C1 segment of cervical spinal cord (tissue), 14 donors: Measurements from ENCODE around the gene PTPRD.

Experiments used
- DNase-seq, 14 donors: peaks; one replicate each; lab custom pipeline; 2025; lab: John Stamatoyannopoulos, UW

PTPRD gene

DNA sequence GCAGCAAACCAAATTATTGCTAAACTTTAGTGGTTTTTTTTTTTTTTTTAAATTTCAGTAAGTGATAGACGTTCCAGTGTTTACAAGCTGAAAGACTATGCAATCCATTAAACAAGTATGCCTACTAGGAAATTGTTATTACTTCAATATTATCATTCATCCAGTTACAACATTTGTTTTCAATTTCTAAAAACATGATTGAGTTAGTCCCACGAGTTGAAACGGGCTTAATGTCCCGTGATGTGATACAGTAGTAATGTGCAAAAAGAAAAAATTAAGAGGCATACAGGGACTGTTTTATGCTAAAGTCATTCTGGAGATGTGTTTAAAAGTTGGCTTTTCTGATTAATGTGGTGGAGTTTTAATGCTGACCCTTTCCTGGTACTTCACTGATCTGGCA, 2262.9 kb downstream of the PTPRD start:
- no peak for DNase-seq

- DNase-seq = no peak
Measured at GRCh38 chr9:8349376-8349775, 2263.4 kb downstream of the PTPRD start.

DNA sequence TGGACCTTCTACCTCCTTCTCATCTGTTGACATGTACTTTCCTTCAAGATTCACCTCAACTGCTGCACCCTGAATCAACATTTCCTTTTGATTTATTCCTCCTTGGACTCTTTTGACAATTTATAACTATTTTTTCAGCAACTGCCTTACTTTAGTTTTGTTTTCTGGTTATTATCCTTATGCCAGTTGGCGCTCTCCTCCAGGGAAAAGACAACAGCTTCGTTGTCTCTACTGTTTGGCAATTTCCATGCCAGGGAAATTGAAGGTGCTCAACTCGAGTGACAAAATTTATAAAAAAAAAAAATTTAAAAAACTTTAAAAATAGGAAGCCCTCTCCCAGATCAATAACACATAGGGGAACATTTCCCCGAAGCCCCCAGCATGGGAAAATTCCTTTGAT, 2264.0 kb downstream of the PTPRD start:
- no peak for DNase-seq

DNA sequence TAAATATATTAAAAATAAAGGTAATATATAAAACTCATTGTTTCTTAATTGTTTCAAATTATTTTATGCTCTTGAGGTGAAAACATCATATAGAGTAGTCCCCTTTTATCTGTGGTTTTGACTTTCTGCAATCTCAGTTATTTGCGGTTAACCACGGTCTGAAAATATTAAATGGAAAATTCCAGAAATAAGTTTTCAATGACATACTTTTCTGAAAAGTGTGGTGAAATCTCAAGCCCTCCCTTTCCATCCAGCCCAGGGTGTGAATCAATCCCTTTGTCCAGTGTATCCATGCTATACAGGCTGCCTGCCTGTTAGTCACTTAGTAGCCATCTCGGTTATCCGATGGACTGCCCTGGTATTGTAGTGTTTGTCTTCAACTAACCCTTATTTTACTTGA, 2266.5 kb downstream of the PTPRD start:
- no peak for DNase-seq

DNA sequence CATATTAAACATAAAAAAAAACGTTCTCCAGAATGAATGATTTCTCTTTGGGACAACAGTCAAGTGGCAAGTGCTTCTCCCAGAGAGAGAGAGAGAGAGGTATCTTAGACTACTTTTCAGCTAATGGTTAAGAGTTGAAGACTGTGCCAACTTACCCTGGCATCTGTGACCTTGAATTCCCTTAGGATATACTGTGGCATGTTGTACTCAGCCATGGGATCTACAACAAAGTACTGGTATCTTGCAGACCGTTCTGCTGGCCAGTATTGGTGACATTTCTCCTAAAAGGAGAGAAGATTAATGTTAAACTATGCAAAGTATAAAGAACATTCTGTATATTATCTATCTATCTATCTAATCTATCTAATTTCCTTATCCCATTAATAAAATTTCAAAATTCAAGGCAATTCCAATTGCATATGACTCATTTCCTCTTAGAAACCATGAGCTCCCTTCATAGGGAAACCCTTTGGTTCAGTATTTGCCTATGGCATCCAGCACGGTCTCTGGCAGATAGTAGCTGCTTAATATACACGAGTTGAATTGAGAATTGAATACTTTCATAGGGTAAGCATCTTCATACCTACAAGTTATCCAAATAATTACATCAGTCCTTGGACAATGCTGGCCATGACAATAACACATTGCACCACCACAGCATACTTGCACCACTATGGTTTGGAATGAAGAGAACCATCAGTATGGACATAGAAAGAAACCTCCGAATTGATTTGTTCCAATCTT, 2273.9 kb downstream of the PTPRD start:
- no peak for DNase-seq

DNA sequence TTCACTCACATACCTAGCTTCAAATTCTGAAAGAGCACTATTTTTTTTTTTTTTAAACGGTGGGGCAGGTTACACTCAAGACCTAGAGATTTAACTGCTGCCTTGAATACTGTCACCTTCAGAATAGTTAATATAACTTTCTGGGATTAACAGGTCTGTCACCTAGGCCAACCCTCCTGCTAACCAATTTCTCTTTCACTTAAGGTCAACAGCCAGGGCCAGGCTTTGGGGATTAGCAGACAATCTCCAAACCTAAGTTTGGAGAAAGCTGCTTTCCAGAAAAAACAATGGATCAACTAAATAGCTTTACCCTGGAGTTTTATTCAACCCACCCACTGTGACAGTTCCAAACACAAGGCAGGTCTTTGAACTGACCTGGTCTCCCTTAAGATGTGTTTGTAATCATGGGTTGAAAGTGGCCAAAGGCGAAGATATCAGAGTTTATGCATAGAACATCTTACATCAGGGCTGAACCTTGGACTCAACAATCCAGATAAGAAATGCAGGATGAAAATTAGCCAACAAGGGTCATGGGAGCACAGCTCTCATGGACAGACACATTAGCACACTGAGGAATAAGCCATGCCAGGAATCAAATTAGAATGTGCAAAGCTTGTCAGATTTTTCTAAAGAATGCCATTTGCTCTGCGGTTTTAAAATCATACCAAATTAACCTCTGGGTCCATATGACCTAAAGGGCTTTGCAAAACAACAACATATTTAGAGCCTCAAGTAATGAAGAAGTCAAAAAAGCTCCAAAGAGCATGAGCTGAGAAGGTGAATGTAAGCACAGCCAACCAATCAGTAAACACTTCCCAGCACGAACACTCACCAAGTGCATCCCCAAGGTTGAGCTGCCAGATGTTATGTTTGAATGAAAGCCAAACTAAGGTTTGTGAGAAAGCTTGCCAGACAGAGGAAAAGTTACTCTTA, 2274.7 kb downstream of the PTPRD start:
- no peak for DNase-seq

GRCh38 chr9:8332871-8333270, 2279.9 kb downstream of the PTPRD start:
- DNase-seq = no peak

DNA sequence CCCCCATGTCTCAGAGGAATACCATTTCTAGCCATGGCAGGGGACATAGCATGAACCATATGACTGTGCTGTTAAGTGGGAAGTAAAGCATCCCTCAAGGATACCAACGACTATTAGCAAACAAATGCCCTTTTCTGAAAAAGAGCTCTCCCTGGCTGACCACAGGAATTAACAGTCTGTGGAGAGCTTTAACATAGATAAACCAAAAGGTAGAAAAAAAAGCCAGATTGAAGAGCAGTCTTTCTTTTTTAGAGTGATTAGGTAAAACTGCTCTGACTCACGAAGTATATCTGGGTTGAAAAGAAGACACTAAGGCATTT, 2280.5 kb downstream of the PTPRD start:
- DNase-seq = no peak

GRCh38 chr9:8331507-8332330, 2281.1 kb downstream of the PTPRD start:
- no peak for DNase-seq

DNA sequence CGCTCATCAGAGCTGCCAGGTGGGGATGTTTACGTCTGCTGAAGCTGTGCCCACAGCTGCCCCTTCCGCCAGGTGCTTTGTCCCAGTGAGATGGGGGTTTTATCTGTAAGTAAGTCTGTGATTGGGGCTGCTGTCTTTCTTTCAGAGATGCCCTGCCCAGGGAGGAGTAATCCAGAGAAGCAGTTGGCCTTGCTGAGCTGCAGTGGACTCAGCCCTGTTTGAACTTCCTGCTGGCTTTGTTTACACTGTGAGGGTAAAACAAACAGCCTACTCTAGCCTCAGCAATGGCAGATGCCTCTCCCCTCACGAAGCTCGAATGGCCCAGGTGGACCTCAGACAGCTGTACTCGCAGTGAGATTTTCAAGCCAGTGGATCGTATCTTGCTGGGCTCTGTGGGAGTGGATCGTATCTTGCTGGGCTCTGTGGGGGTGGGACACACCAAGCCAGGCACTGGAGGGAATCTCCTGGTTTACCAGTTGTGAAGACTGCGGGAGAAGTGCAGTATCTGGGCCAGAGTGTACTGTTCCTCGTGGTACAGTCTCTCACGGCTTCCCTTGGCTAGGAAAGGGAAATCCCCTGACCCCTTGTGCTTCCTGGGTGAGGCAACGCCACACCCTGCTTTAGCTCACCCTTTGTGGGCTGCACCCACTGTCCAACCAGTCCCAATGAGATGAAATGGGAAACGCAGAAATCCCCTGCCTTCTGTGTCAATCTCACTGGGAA, 2283.1 kb downstream of the PTPRD start:
- DNase-seq = no peak

- DNase-seq = no peak
Measured at GRCh38 chr9:8315211-8315610, 2297.6 kb downstream of the PTPRD start.

DNA sequence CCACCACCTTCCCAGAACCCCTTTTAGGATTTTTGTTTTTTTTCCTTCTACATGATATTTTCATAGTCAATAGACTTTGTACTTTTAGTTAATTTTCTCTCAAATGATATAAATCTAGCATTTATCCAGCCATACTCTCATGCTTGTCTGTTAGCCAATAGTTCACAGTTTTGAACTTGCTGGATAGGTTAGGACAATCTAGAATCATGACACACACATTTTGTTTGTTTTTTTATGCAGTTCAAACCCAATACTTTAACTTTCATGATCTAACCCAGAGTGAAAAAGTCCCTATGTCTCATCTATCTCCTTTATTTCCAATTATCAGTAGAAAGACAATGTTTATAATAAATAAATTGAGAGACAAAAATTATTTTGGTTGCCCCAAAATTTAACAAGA, 2303.5 kb downstream of the PTPRD start:
- no peak for DNase-seq

DNA sequence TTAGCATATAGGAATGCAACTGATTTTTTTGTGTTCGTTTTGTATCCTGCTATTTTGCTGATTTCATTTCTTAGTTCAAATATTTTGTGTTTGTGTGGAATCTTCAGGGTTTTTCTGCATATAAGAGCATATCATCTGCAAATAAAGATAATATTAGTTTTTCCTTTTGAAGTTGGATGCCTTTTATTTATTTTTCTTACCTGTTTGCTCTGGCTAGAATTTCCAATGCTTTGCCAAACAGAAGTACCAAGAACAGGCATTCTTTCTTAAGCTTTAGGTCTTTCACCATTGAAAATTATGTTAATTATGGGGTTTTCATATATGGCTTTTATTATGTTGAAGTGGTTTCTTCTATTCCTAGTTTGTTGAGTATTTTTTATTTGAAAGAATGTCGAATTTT, 2308.1 kb downstream of the PTPRD start:
- no peak for DNase-seq

GRCh38 chr9:8301296-8301695, 2311.5 kb downstream of the PTPRD start:
- DNase-seq = no peak

GRCh38 chr9:8297047-8297446, 2315.8 kb downstream of the PTPRD start:
- no peak for DNase-seq

DNA sequence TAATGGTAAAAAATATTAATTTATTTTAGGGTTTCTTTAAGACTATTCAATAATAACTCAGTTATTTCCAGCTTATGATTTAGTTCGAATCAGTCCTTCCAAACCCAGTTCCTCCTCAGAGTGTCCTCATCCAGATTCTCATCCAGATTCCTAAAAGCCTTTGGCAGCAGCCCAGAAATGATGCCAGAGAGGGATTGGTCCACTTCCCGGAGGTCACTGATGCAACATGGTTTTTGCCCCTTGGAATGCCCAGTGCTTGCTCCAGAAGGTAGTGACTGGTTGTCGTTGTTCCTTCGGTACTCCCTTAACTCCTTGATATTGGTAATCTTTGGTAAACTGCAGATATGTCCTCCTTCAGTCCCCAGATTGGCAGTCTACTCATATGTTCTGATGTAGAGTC, 2320.1 kb downstream of the PTPRD start:
- no peak for DNase-seq

GRCh38 chr9:8289681-8290080, 2323.1 kb downstream of the PTPRD start:
- DNase-seq = no peak

DNA sequence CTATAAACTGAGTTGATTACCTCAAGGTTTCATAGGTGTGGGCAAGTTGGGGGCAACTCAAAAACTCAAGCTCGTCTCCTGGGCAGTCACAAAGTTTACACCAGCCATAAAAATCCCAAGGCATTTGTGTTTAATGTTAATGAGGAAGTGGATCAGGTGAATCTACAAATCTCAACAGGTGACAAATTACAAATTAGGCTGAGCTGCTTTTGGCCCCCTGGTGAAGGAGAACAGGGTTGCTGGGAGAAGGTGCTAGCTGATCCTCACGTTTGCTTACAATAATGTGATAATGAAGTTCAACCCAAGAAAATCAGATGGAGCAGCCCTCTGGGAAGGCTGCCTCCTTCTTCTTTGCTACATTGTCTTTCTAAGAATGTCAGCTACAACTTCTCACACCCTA, 2324.8 kb downstream of the PTPRD start:
- no peak for DNase-seq

GRCh38 chr9:8287501-8287900, 2325.3 kb downstream of the PTPRD start:
- DNase-seq = no peak

DNA sequence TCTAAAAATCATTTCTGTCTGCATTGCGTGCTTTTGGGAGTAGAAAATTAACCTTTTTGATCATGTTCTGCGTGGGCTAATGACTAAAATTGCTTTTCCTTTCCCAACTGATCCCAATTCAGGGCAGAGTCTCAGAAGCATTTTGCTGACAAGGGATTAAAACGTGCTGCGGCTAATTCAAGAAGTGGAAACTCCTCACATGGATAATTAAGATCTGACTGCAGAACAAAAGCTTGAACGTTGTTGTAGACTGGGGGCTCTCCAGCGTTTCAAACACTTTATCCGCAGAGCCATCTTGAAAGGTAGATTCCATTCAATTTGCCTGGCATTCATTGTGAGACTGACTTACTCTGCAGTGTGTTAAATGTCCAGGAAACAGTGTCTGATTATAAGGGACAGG, 2327.9 kb downstream of the PTPRD start:
- DNase-seq = no peak

- DNase-seq = no peak
Measured at GRCh38 chr9:8282535-8282934, 2330.3 kb downstream of the PTPRD start.

GRCh38 chr9:8280811-8281210, 2332.0 kb downstream of the PTPRD start:
- DNase-seq = no peak
